Nephron (organoid): ENCODE results near the gene POFUT2.
"Not testable (repeated sequence)": the region's sequence is repeated elsewhere in the genome, so short reads cannot be mapped to it uniquely, and the experiment has no call there.

Experiments
- H3K27ac Mint-ChIP-seq, 3 experiments: 2 replicates each; pipeline ENCODE4 v1.8.0; 2020; ENCODE audit warnings: mixed read lengths in 3 of 3, mild to moderate bottlenecking in 2 of 3, moderate library complexity in 1 of 3
- H3K27me3 Mint-ChIP-seq: 2 replicates; pipeline ENCODE4 v1.8.0; 2021; ENCODE audit warnings: low read depth, mild to moderate bottlenecking, moderate library complexity, mixed read lengths
- H3K36me3 Mint-ChIP-seq: 2 replicates; pipeline ENCODE4 v1.8.0; 2020; ENCODE audit warnings: low read depth, mixed read lengths
- H3K4me1 Mint-ChIP-seq: 2 replicates; pipeline ENCODE4 v1.8.0; 2020; ENCODE audit warnings: mixed read lengths
- H3K4me3 Mint-ChIP-seq, 3 experiments: 2 replicates each; pipeline ENCODE4 v1.8.0; 2020; ENCODE audit warnings: mild to moderate bottlenecking in 3 of 3, mixed read lengths in 3 of 3, moderate library complexity in 2 of 3
- H3K9me3 Mint-ChIP-seq: 2 replicates; pipeline ENCODE4 v1.8.0; 2020; ENCODE audit warnings: mixed read lengths
- TF ChIP-seq, protein P1 (sequence below), 3 experiments: fragments of 200-600 bp; sonication (generic); IDR thresholded peaks; one replicate each; pipeline ENCODE4 v1.5.0; 2021; ENCODE audit warnings: antibody characterized with exemption in 3 of 3; ENCODE audit not compliant: unreplicated experiment in 3 of 3

Gene POFUT2

DNA sequence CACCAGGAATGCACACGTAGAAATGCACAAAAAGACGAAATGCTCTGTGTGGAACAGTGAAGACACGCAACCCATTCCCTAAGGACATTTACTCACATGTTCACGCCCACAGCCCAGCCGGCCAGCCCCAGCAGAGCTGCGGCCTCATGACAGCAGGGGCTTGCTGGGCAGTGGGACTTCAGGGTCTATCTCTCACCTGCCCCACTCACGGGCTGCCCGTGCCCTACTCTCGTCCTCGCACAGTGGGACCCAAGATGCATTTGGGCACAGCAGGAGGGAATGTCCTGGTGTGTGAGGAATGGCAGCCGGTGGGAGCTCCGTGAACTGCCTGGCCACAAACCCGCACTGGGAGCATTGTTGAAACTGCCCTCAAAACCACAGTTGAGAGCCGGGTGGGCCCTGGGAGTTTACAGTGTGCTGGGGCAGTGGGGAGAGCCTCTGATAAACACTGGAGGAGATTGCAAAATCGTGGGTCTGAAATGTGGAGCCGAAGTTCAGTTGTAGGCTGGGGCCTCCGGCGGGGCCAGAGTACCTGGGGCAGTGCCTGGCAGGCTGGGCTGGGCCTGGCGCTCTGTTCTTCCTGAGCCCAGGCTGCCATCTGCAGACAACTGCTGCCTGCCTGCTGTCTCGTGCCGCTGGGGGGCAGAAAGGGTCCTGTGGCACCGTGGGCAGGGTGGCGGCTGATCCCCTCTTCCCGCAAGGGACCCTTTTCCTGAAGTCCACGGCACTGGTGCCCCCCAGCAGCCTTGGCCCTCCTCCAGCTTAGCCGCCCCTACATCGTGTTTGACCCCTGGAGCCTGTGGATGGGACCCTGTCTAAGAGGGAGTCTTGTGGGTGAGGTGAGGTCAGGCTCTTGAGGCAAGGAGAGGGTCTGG is 20.7 kb upstream of the POFUT2 start:
- peaks cover 11% of the 10 kb centered on the region for H3K27me3 Mint-ChIP-seq
- peaks cover 64% of the 10 kb centered on the region for H3K4me1 Mint-ChIP-seq
- H3K27ac Mint-ChIP-seq: peak overlapping the region; percentile 54 to 86 (median 75)
- TF ChIP-seq, protein P1, sequence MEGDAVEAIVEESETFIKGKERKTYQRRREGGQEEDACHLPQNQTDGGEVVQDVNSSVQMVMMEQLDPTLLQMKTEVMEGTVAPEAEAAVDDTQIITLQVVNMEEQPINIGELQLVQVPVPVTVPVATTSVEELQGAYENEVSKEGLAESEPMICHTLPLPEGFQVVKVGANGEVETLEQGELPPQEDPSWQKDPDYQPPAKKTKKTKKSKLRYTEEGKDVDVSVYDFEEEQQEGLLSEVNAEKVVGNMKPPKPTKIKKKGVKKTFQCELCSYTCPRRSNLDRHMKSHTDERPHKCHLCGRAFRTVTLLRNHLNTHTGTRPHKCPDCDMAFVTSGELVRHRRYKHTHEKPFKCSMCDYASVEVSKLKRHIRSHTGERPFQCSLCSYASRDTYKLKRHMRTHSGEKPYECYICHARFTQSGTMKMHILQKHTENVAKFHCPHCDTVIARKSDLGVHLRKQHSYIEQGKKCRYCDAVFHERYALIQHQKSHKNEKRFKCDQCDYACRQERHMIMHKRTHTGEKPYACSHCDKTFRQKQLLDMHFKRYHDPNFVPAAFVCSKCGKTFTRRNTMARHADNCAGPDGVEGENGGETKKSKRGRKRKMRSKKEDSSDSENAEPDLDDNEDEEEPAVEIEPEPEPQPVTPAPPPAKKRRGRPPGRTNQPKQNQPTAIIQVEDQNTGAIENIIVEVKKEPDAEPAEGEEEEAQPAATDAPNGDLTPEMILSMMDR (IDR thresholded peaks at IDR 0.05; ENCODE audit: unreplicated experiment in 3 of 3): no peak
- peaks cover 6% of the 10 kb centered on the region for H3K9me3 Mint-ChIP-seq
- no peaks in the 10 kb centered on the region for H3K36me3 Mint-ChIP-seq
- peak overlapping the region in 2 of 3 experiments; percentile 13 to 16 for H3K4me3 Mint-ChIP-seq

DNA sequence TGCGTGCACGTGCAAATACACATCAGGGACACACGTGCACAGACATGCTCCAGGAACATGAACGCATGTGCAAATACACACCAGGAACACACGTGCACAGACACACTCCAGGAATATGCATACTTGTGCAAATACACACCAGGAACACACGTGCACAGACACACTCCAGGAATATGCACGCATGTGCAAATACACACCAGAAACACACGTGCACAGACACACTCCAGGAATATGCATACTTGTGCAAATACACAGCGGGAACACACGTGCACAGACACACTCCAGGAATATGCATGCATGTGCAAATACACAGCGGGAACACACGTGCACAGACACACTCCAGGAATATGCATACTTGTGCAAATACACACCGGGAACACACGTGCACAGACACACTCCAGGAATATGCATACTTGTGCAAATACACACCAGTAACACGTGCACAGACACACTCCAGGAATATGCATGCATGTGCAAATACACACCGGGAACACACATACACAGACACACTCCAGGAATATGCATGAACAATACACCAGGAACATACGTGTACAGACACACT is 20.0 kb upstream of the POFUT2 start:
- not testable (repeated sequence) for H3K9me3 Mint-ChIP-seq, H3K27me3 Mint-ChIP-seq, H3K36me3 Mint-ChIP-seq
- peak overlapping the region in 2 of 3 experiments; percentile 48 to 57 for H3K4me3 Mint-ChIP-seq
- peak overlapping the region; percentile 54 to 86 (median 75) for H3K27ac Mint-ChIP-seq
- H3K4me1 Mint-ChIP-seq: peaks cover 64% of the 10 kb centered on the region

DNA sequence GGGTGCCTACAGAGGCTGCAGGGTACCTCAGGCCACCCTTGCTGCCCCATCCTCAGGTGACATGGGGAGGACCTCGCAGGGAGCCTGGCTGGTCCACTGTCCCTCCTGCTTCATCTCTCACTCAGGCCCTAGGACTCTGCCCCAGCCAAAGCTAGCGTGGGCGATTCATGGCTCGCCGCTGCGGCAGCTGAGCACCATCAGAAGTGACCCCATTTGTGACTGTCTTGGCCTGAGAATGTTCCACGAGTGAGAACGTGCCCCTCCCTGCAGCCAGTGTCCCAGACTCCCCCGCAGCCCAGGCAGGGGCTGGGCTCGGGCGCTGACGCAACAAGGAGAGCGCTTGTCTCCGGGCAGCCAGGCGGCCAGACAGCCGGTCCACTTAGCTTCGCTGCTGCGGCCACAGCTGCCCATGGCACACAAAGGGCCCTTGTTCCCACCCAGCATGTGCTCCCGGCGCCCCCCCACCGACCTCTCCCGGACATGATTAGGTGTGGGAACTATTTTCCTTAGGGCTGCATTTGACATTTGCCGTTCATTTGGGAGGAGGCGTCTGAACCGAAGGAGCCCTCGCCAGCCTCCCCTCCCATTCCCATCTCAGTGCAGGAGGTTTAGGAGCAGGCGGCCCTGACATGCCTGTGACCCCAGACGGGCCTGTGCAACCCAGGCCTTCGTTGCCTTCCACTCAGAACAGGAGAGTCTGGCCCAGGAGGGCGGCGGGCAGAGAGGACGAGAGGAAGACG is 19.3 kb upstream of the POFUT2 start:
- TF ChIP-seq, protein P1 (IDR thresholded peaks at IDR 0.05; ENCODE audit: unreplicated experiment in 3 of 3): no peak
- Mint-ChIP-seq H3K36me3 (no peaks in the 10 kb centered on the region), H3K4me3 (peak overlapping the region; percentile 5 to 57 (median 48))

DNA sequence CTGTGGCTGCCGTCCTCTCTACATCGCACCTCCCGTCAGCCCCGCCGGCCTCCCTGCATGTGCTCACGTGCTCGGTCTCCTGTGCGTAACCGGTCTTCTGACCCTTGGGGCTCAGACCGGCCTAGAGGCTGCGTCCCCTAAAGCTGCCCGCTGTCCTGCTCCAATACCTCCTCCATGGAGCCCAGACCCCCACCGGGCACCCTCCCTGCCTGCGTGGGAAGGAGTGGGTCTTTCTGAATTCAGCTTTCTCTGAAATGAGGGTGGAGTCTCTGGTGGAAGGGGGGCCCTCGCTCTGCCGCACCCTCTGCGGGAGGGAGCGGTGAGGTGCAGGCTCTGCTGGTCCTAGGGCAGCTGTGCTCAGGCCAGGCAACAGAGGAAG is 18.7 kb upstream of the POFUT2 start:
- Mint-ChIP-seq H3K4me3 (peak overlapping the region in 1 of 3 experiments; percentile 57), H3K27me3 (peaks cover 8% of the 10 kb centered on the region), H3K4me1 (peaks cover 55% of the 10 kb centered on the region), H3K36me3 (no peaks in the 10 kb centered on the region), H3K27ac (peak overlapping the region; percentile 56 to 86 (median 75)), H3K9me3 (no peaks in the 10 kb centered on the region)
- TF ChIP-seq, protein P1 (IDR thresholded peaks at IDR 0.05; ENCODE audit: unreplicated experiment in 3 of 3): no peak

More for the DNA sequence above, 19.3 kb upstream of the POFUT2 start:
- Mint-ChIP-seq H3K9me3 (peaks cover 3% of the 10 kb centered on the region), H3K4me1 (peaks cover 60% of the 10 kb centered on the region), H3K27ac (peak overlapping the region; percentile 56 to 86 (median 75)), H3K27me3 (peaks cover 8% of the 10 kb centered on the region)

DNA sequence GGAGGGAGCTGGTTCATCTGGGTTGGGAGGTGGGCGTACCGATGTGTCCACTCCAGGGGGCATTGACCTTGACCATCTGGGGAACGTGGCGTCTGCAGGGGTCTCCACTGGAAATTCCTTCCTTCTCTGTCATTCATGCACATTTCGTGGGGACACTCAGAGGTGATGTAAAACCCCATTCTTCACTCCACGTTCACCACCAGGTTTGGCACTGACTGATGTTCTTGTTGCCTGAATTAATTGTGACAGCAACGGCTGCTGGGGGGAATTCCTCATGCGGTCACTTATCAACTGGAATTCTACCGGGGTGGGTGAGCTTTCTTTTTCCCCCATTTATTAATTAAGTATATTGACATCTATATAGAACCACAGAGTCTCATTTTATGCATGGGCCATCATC is 18.1 kb upstream of the POFUT2 start:
- Mint-ChIP-seq H3K36me3 (no peaks in the 10 kb centered on the region), H3K4me1 (peaks cover 54% of the 10 kb centered on the region), H3K9me3 (no peaks in the 10 kb centered on the region), H3K27ac (peak overlapping the region; percentile 56 to 86 (median 75)), H3K4me3 (peak overlapping the region in 1 of 3 experiments; percentile 14), H3K27me3 (peaks cover 7% of the 10 kb centered on the region)
- TF ChIP-seq, protein P1 (IDR thresholded peaks at IDR 0.05; ENCODE audit: unreplicated experiment in 3 of 3): no peak

DNA sequence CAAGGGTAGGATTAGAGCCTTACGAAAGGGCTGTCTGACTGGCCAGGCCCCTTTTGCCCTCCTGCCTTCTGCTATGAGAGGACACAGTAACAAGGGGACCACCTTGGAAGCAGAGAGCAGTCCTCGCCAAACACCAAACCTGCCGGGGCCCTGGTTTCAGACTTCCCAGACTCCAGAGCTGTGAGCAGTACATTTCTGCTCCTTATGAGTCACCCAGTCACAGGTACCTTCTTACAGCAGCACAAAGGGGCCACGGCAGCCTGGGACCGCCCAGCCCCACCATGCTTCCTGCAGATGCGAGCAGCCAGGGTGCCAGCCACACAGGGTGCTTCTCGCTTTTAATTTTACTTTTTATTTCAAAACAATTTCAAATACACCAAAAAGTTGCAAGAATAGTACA is 17.2 kb upstream of the POFUT2 start:
- Mint-ChIP-seq H3K27ac (peak overlapping the region in 2 of 3 experiments; percentile 65 to 86), H3K4me1 (peaks cover 55% of the 10 kb centered on the region), H3K27me3 (peaks cover 5% of the 10 kb centered on the region), H3K9me3 (no peaks in the 10 kb centered on the region), H3K36me3 (no peaks in the 10 kb centered on the region), H3K4me3 (no peak overlapping the region)
- TF ChIP-seq, protein P1 (IDR thresholded peaks at IDR 0.05; ENCODE audit: unreplicated experiment in 3 of 3): no peak
